Kidney capillary endothelial cell (primary cell): ENCODE measurements around the gene RFTN1.

Experiments used
- DNase-seq: peaks from one replicate; pipeline ENCODE4 v3.0.0-alpha.2; 2018; ENCODE audit warnings: low spot score

Gene RFTN1

GRCh38 chr3:16273867-16274266, 239.6 kb downstream of the RFTN1 start:
- DNase-seq: no peak

GRCh38 chr3:16272588-16272987, 240.9 kb downstream of the RFTN1 start:
- DNase-seq: no peak

- DNase-seq: no peak
Measured at GRCh38 chr3:16270855-16271254, 242.6 kb downstream of the RFTN1 start.

- DNase-seq: no peak
Measured at GRCh38 chr3:16266714-16267113, 246.8 kb downstream of the RFTN1 start.
